WTC11 (cell line): Measurements from ENCODE around the gene LSM7. TPM values are rescaled to one million over a fixed set of nuclear protein-coding genes. Genes with fewer than 3 reads are reported as not detected.

ENCODE experiments used
- ATAC-seq: fragments of 200-7000 bp; cut with Tn5 transposase; 2 replicates; pipeline ENCODE4 v1.10.0; 2021; ENCODE audit warnings: mild to moderate bottlenecking, moderate library complexity
- CTCF ChIA-PET: fragments of 300-600 bp; sonication (Branson Sonifier 250); formaldehyde crosslinking; loops from one replicate; lab custom pipeline; 2021; ENCODE audit warnings: antibody characterized with exemption; lab: Charles Lee
- POLR2A ChIA-PET: fragments of 350-600 bp; sonication (Branson Sonifier 250); formaldehyde crosslinking; loops from one replicate; lab custom pipeline; 2021; ENCODE audit warnings: antibody characterized with exemption; lab: Charles Lee
- DNase-seq: peaks from one replicate; pipeline ENCODE4 v3.0.0; 2021; ENCODE audit warnings: low spot score
- H3K27ac Mint-ChIP-seq: 2 replicates; pipeline ENCODE4 v1.8.0; 2021; ENCODE audit warnings: mixed read lengths
- H3K27me3 Mint-ChIP-seq: 2 replicates; pipeline ENCODE4 v1.8.0; 2021; ENCODE audit warnings: low read depth, mild to moderate bottlenecking, moderate library complexity, mixed read lengths
- H3K36me3 Mint-ChIP-seq: 2 replicates; pipeline ENCODE4 v1.8.0; 2021; ENCODE audit warnings: mixed read lengths
- H3K4me1 Mint-ChIP-seq: 2 replicates; pipeline ENCODE4 v1.8.0; 2022; ENCODE audit warnings: mixed read lengths
- H3K4me3 Mint-ChIP-seq: 2 replicates; pipeline ENCODE4 v1.8.0; 2021; ENCODE audit warnings: mild to moderate bottlenecking, moderate library complexity, mixed read lengths
- H3K9me3 Mint-ChIP-seq: 2 replicates; pipeline ENCODE4 v1.8.0; 2021; ENCODE audit warnings: mixed read lengths
- AR ChIP-seq: fragments of 250-450 bp; sonication (Bioruptor Pico); IDR thresholded peaks from 2 replicates; pipeline ENCODE4 v1.9.0; 2021; ENCODE audit warnings: mild to moderate bottlenecking
- ATF3 ChIP-seq: sonication (generic); formaldehyde crosslinking; conservative IDR thresholded peaks from 2 replicates; pipeline ENCODE4 v1.8.1; 2022; ENCODE audit warnings: mild to moderate bottlenecking, missing genetic modification reagents
- CREB1 ChIP-seq: sonication (generic); formaldehyde crosslinking; IDR thresholded peaks from 2 replicates; pipeline ENCODE4 v1.8.0; 2023; ENCODE audit warnings: mild to moderate bottlenecking, missing genetic modification reagents
- E2F5 ChIP-seq: sonication (generic); formaldehyde crosslinking; IDR thresholded peaks from 2 replicates; pipeline ENCODE4 v1.8.1; 2022; ENCODE audit warnings: mild to moderate bottlenecking, moderate library complexity, missing genetic modification reagents
- EMX1 ChIP-seq: fragments of 250-450 bp; sonication (Bioruptor Pico); IDR thresholded peaks from 2 replicates; pipeline ENCODE4 v1.8.0; 2021; ENCODE audit warnings: mild to moderate bottlenecking
- GABPB1 ChIP-seq: sonication (generic); formaldehyde crosslinking; IDR thresholded peaks from 2 replicates; pipeline ENCODE4 v1.8.1; 2023; ENCODE audit warnings: mild to moderate bottlenecking, missing genetic modification reagents
- IRF1 ChIP-seq: sonication (generic); formaldehyde crosslinking; IDR thresholded peaks from 2 replicates; pipeline ENCODE4 v1.8.0; 2023; ENCODE audit warnings: missing genetic modification reagents
- KAT7 ChIP-seq: sonication (generic); formaldehyde crosslinking; IDR thresholded peaks from 2 replicates; pipeline ENCODE4 v1.8.1; 2023; ENCODE audit warnings: missing genetic modification reagents, mild to moderate bottlenecking, borderline replicate concordance
- MAX ChIP-seq: sonication (generic); formaldehyde crosslinking; IDR thresholded peaks from 2 replicates; pipeline ENCODE4 v1.8.0; 2022; ENCODE audit warnings: mild to moderate bottlenecking, missing genetic modification reagents
- RORB ChIP-seq: fragments of 250-450 bp; sonication (Bioruptor Pico); IDR thresholded peaks from 2 replicates; pipeline ENCODE4 v1.9.0; 2021; ENCODE audit warnings: mild to moderate bottlenecking
- SOX15 ChIP-seq: fragments of 250-450 bp; sonication (Bioruptor Pico); IDR thresholded peaks from 2 replicates; pipeline ENCODE4 v1.9.0; 2021; ENCODE audit warnings: mild to moderate bottlenecking
- STAT6 ChIP-seq: sonication (generic); formaldehyde crosslinking; conservative IDR thresholded peaks from 2 replicates; pipeline ENCODE4 v1.8.1; 2023; ENCODE audit warnings: mild to moderate bottlenecking, low read depth, missing genetic modification reagents, moderate library complexity
- USF2 ChIP-seq: sonication (generic); formaldehyde crosslinking; IDR thresholded peaks from 2 replicates; pipeline ENCODE4 v1.8.1; 2023; ENCODE audit warnings: mild to moderate bottlenecking, missing genetic modification reagents, moderate library complexity
- ZNF138 ChIP-seq: sonication (generic); formaldehyde crosslinking; conservative IDR thresholded peaks from 2 replicates; pipeline ENCODE4 v1.8.1; 2022; ENCODE audit warnings: mild to moderate bottlenecking, moderate library complexity, missing genetic modification reagents
- ZNF219 ChIP-seq: sonication (generic); formaldehyde crosslinking; IDR thresholded peaks from 2 replicates; pipeline ENCODE4 v1.8.0; 2023; ENCODE audit warnings: missing genetic modification reagents, mild to moderate bottlenecking, borderline replicate concordance
- ZNF281 ChIP-seq: sonication (generic); formaldehyde crosslinking; IDR thresholded peaks from 2 replicates; pipeline ENCODE4 v1.8.0; 2023; ENCODE audit warnings: mild to moderate bottlenecking, missing genetic modification reagents
- ZNF425 ChIP-seq: fragments of 250-450 bp; sonication (Bioruptor Pico); conservative IDR thresholded peaks from 2 replicates; pipeline ENCODE4 v1.9.0; 2021; ENCODE audit warnings: mild to moderate bottlenecking
- total RNA-seq: library from RNA; stranded (reverse); gene quantifications from 3 replicates; pipeline ENCODE4 v1.2.3, GENCODE V29; 2021

The LSM7 gene
- total RNA-seq, 1 experiment from 2014 or later: 245 TPM

- CTCF ChIA-PET: interaction anchor here (1.2 kb wide), 1 partner anchor 14 kb away, joined by 5 read pairs; no protein-coding TSS in a partner anchor
- Mint-ChIP-seq H3K9me3 (no peaks in the 10 kb centered on the region), H3K4me1 (peaks cover 41% of the 10 kb centered on the region)
- ATAC-seq: no peak
- POLR2A ChIA-PET: interaction anchor here (0.6 kb wide), 1 partner anchor 14 kb away, joined by 5 read pairs; no protein-coding TSS in a partner anchor
- TF ChIP-seq RORB (no peak), KAT7 (CRISPR knock-in tag) (no peak), ZNF425 (CRISPR knock-in tag) (no peak), MAX (CRISPR knock-in tag) (no peak), E2F5 (CRISPR knock-in tag) (no peak), IRF1 (CRISPR knock-in tag) (no peak), ZNF219 (CRISPR knock-in tag) (no peak), ZNF281 (CRISPR knock-in tag) (no peak), CREB1 (CRISPR knock-in tag) (no peak), ATF3 (CRISPR knock-in tag) (no peak), EMX1 (CRISPR knock-in tag) (no peak), STAT6 (no peak), GABPB1 (CRISPR knock-in tag) (no peak), ZNF138 (CRISPR knock-in tag) (no peak), SOX15 (CRISPR knock-in tag) (no peak), USF2 (CRISPR knock-in tag) (no peak), AR (CRISPR knock-in tag) (no peak)
- TF ChIP-seq, all 79 proteins: peak for 0
- H3K4me3 Mint-ChIP-seq: peak overlapping the region; percentile 80
- DNase-seq: no peak
- H3K27ac Mint-ChIP-seq: peak overlapping the region; percentile 93
- no peaks in the 10 kb centered on the region for H3K27me3 Mint-ChIP-seq
- H3K36me3 Mint-ChIP-seq: peaks cover 6% of the 10 kb centered on the region
These were observed 1.1 kb upstream of the LSM7 start for GRCh38 chr19:2329501-2329916.
